Measurements from ENCODE around the gene ARHGAP35. TPM values are rescaled to one million over a fixed set of nuclear protein-coding genes. Genes with fewer than 3 reads are reported as not detected.
A peak's percentile ranks its signal among the peaks of the same experiment; 100 is the strongest.

Gene ARHGAP35
- total and polyA plus RNA-seq, 10 of the 15 experiments (the other 5 are each of a cell fraction or from before 2014, with no cell fraction given), result 0.85 to 29.9 (median 11.5) TPM

DNA sequence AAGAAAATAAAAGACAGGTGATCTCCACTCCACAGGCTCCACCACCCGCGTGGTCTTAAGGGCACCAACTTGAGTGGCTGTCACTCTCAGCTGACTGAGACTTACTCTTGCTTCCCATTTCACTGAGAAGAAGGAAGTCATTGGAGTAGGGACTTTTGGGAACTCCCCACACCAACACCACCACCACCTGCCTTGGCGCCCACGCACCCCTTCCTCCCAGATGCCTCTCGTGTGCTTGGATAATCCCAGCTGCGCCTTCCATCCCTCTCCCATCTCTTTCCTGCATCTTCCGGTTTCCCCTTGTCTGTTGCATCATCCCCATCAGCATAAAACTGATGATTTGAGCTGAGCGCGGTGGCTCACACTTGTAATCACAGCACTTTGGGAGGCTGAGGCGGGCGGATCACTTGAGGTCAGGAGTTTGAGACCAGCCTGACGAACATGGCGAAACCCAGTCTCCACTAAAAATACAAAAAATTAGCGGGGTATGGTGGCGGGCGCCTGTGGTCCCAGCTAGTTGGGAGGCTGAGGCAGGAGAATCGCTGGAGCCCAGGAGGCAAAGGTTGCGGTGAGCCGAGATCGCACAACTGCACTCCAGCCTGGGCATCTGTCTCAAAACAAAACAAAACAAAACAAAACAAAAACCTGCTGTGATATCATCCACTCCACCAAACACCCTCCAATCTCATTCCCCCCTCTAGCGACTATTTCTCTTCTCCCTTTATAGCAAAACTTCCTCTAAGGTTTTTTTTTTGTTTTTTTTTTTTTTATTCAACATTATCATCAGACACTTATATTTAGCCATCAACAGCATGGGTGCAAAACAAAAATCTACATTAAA, 35.7 kb upstream of the ARHGAP35 start (continued):
- TF ChIP-seq, protein P1, sequence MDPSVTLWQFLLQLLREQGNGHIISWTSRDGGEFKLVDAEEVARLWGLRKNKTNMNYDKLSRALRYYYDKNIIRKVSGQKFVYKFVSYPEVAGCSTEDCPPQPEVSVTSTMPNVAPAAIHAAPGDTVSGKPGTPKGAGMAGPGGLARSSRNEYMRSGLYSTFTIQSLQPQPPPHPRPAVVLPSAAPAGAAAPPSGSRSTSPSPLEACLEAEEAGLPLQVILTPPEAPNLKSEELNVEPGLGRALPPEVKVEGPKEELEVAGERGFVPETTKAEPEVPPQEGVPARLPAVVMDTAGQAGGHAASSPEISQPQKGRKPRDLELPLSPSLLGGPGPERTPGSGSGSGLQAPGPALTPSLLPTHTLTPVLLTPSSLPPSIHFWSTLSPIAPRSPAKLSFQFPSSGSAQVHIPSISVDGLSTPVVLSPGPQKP (IDR thresholded peaks at IDR 0.05; ENCODE audit: low read depth, low read length), result no peak
- no peak for TF ChIP-seq SIX5 (IDR thresholded peaks at IDR 0.05; ENCODE audit: low read depth, low read length, severe bottlenecking)
- no peak for TF ChIP-seq BACH1 (IDR thresholded peaks at IDR 0.05; ENCODE audit: borderline replicate concordance)
- TF ChIP-seq MLLT1 (IDR thresholded peaks at IDR 0.05), result peak; percentile 95
- TF ChIP-seq SMC3 (IDR thresholded peaks at IDR 0.05; ENCODE audit: borderline replicate concordance, low read length), result peak; percentile 23; the same call in 1 of the 2 replicates
- peak; percentile 28 to 51; a peak in 3 of 4 replicates for TF ChIP-seq IKZF2 (IDR thresholded peaks at IDR 0.05)
- TF ChIP-seq NFYA (IDR thresholded peaks at IDR 0.05; ENCODE audit: borderline replicate concordance, low read depth, low read length), result no peak
- no peak for TF ChIP-seq E2F4 (IDR thresholded peaks at IDR 0.05; ENCODE audit: low read depth, low read length)
- TF ChIP-seq, protein P2, sequence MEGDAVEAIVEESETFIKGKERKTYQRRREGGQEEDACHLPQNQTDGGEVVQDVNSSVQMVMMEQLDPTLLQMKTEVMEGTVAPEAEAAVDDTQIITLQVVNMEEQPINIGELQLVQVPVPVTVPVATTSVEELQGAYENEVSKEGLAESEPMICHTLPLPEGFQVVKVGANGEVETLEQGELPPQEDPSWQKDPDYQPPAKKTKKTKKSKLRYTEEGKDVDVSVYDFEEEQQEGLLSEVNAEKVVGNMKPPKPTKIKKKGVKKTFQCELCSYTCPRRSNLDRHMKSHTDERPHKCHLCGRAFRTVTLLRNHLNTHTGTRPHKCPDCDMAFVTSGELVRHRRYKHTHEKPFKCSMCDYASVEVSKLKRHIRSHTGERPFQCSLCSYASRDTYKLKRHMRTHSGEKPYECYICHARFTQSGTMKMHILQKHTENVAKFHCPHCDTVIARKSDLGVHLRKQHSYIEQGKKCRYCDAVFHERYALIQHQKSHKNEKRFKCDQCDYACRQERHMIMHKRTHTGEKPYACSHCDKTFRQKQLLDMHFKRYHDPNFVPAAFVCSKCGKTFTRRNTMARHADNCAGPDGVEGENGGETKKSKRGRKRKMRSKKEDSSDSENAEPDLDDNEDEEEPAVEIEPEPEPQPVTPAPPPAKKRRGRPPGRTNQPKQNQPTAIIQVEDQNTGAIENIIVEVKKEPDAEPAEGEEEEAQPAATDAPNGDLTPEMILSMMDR (IDR thresholded peaks at IDR 0.05 in 2 of 3, conservative IDR thresholded peaks at IDR 0.05 in 1 of 3; ENCODE audit: control insufficient read depth in 2 of 3, extremely low read depth in 1 of 3, insufficient read depth in 1 of 3, low read depth in 3 of 3, low read length in 3 of 3), result peak; percentile 15 to 44 (median 32); a peak in 3 of 6 replicates
- peak; percentile 35; the same call in 1 of the 2 replicates for TF ChIP-seq SPI1 (IDR thresholded peaks at IDR 0.05; ENCODE audit: borderline replicate concordance, insufficient read depth, low read depth, low read length)
- TF ChIP-seq ATF7 (IDR thresholded peaks at IDR 0.05; ENCODE audit: low read depth), result peak; percentile 82
- TF ChIP-seq GATAD2B (conservative IDR thresholded peaks at IDR 0.05; ENCODE audit: low read depth), result 0 out of 2 replicates have a peak, but pooled peaks have one; percentile 14
- no peak for TF ChIP-seq PAX8 (IDR thresholded peaks at IDR 0.05)

Measured in GM12878 (cell line).